ENCODE data around the gene NSD1.

NSD1 gene

GRCh38 chr5:177089127-177089526 lies 44.4 kb upstream of the NSD1 start:
- TF ChIP-seq SIN3A (IDR thresholded peaks at IDR 0.05; ENCODE audit: borderline replicate concordance, insufficient read depth, low read length) (no peak), POLR2AphosphoS5 (IDR thresholded peaks at IDR 0.05; ENCODE audit: low read depth, low read length) (no peak), TAF1 (IDR thresholded peaks at IDR 0.05; ENCODE audit: borderline replicate concordance, insufficient read depth, low read length) (no peak), FOXP2 (optimal IDR thresholded peaks at IDR 0.05; ENCODE audit: borderline replicate concordance, extremely low read depth, extremely low read length, insufficient read depth) (no peak)
- TF ChIP-seq, protein P1, sequence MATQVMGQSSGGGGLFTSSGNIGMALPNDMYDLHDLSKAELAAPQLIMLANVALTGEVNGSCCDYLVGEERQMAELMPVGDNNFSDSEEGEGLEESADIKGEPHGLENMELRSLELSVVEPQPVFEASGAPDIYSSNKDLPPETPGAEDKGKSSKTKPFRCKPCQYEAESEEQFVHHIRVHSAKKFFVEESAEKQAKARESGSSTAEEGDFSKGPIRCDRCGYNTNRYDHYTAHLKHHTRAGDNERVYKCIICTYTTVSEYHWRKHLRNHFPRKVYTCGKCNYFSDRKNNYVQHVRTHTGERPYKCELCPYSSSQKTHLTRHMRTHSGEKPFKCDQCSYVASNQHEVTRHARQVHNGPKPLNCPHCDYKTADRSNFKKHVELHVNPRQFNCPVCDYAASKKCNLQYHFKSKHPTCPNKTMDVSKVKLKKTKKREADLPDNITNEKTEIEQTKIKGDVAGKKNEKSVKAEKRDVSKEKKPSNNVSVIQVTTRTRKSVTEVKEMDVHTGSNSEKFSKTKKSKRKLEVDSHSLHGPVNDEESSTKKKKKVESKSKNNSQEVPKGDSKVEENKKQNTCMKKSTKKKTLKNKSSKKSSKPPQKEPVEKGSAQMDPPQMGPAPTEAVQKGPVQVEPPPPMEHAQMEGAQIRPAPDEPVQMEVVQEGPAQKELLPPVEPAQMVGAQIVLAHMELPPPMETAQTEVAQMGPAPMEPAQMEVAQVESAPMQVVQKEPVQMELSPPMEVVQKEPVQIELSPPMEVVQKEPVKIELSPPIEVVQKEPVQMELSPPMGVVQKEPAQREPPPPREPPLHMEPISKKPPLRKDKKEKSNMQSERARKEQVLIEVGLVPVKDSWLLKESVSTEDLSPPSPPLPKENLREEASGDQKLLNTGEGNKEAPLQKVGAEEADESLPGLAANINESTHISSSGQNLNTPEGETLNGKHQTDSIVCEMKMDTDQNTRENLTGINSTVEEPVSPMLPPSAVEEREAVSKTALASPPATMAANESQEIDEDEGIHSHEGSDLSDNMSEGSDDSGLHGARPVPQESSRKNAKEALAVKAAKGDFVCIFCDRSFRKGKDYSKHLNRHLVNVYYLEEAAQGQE (IDR thresholded peaks at IDR 0.05; ENCODE audit: insufficient read depth in 1 of 2, low read depth in 2 of 2, low read length in 2 of 2), result no peak

DNA sequence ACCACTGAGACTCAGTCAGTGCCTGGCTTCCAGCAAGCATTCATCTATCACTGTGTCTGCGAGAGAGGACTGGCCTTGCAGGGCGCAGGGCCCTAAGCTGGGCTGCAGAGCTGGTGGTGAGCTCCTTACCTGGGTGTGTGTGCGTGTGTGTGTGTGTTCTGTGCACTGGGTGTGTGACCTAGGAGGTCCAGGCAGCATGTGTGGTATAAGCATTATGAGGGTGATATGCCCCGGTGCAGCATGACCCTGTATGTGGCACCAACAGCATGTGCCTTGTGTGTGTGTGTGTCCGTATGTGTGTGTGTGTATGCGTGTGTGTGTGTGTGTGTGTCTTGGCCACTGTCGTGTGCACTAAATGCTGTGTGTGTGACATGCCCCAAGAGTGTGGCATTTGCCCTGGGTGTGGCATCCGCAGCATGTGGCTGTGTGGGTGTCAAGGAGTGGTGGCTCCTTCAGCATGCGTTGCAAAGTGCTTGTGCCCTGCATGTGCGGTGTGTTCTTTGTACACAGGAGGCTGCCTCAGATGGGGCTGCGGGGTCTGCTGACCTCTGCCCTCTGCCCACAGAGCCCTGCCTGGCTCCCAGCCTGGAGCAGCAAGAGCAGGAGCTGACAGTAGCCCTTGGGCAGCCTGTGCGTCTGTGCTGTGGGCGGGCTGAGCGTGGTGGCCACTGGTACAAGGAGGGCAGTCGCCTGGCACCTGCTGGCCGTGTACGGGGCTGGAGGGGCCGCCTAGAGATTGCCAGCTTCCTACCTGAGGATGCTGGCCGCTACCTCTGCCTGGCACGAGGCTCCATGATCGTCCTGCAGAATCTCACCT lies 43.5 kb upstream of the NSD1 start:
- TF ChIP-seq FOXP2 (optimal IDR thresholded peaks at IDR 0.05; ENCODE audit: borderline replicate concordance, extremely low read depth, extremely low read length, insufficient read depth), result no peak
- TF ChIP-seq, protein P1 (IDR thresholded peaks at IDR 0.05; ENCODE audit: insufficient read depth in 1 of 2, low read depth in 2 of 2, low read length in 2 of 2), result no peak
- TF ChIP-seq POLR2AphosphoS5 (IDR thresholded peaks at IDR 0.05; ENCODE audit: low read depth, low read length), result no peak
- no peak for TF ChIP-seq TAF1 (IDR thresholded peaks at IDR 0.05; ENCODE audit: borderline replicate concordance, insufficient read depth, low read length)
- TF ChIP-seq SIN3A (IDR thresholded peaks at IDR 0.05; ENCODE audit: borderline replicate concordance, insufficient read depth, low read length), result no peak

DNA sequence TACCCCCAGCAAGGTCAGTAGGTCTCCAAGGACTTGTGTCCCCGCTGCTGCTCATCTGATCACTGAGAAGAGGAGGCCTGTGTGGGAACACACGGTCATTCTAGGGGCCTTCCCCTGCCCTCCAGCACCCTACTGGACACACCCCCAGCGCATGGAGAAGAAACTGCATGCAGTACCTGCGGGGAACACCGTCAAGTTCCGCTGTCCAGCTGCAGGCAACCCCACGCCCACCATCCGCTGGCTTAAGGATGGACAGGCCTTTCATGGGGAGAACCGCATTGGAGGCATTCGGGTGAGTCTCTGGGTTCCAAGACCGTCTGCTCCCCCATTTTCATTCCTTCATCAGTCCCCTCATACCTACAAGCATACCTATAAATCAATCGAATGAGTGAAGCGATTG lies 42.8 kb upstream of the NSD1 start:
- TF ChIP-seq, protein P1 (IDR thresholded peaks at IDR 0.05; ENCODE audit: insufficient read depth in 1 of 2, low read depth in 2 of 2, low read length in 2 of 2), result no peak
- TF ChIP-seq TAF1 (IDR thresholded peaks at IDR 0.05; ENCODE audit: borderline replicate concordance, insufficient read depth, low read length), result no peak
- no peak for TF ChIP-seq SIN3A (IDR thresholded peaks at IDR 0.05; ENCODE audit: borderline replicate concordance, insufficient read depth, low read length)
- no peak for TF ChIP-seq FOXP2 (optimal IDR thresholded peaks at IDR 0.05; ENCODE audit: borderline replicate concordance, extremely low read depth, extremely low read length, insufficient read depth)

DNA sequence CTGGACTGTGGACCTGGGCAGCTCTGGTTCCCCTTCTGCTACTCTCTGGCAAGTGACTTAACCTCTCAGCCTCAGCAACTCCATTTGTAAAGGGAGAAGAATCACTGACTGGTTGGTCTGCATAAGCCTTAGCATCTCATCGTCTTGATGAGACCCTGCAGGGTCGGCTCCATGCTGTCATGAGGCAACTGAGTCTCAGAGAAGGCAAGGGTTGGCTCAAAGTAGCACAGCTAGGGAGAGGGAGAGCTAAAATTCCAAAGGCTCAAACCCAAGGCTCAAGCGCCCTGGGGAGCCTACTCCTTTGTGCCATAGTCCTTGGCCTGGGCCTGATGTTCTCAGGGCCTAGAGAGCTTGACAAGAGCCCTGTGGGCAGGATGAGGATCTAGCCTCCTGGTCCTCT lies 42.3 kb upstream of the NSD1 start:
- TF ChIP-seq SIN3A (IDR thresholded peaks at IDR 0.05; ENCODE audit: borderline replicate concordance, insufficient read depth, low read length), result no peak
- TF ChIP-seq TAF1 (IDR thresholded peaks at IDR 0.05; ENCODE audit: borderline replicate concordance, insufficient read depth, low read length), result no peak
- no peak for TF ChIP-seq POLR2AphosphoS5 (IDR thresholded peaks at IDR 0.05; ENCODE audit: low read depth, low read length)
- no peak for TF ChIP-seq FOXP2 (optimal IDR thresholded peaks at IDR 0.05; ENCODE audit: borderline replicate concordance, extremely low read depth, extremely low read length, insufficient read depth)

- TF ChIP-seq FOXP2 (optimal IDR thresholded peaks at IDR 0.05; ENCODE audit: borderline replicate concordance, extremely low read depth, extremely low read length, insufficient read depth) (no peak), SIN3A (IDR thresholded peaks at IDR 0.05; ENCODE audit: borderline replicate concordance, insufficient read depth, low read length) (no peak), POLR2AphosphoS5 (IDR thresholded peaks at IDR 0.05; ENCODE audit: low read depth, low read length) (no peak)
These were observed 41.1 kb upstream of the NSD1 start for GRCh38 chr5:177092178-177093081.

All from PFSK-1 (cell line).